HG03064 (cell line): ENCODE measurements around the gene ACBD6.

ENCODE experiments used
- ATAC-seq: cut with Tn5 transposase; IDR thresholded peaks from one replicate; pipeline ENCODE4 v1.9.1; 2021; ENCODE audit warnings: low read depth; ENCODE audit not compliant: unreplicated experiment

Gene ACBD6

GRCh38 chr1:180277476-180278193 lies 224.7 kb downstream of the ACBD6 start:
- ATAC-seq: no peak

DNA sequence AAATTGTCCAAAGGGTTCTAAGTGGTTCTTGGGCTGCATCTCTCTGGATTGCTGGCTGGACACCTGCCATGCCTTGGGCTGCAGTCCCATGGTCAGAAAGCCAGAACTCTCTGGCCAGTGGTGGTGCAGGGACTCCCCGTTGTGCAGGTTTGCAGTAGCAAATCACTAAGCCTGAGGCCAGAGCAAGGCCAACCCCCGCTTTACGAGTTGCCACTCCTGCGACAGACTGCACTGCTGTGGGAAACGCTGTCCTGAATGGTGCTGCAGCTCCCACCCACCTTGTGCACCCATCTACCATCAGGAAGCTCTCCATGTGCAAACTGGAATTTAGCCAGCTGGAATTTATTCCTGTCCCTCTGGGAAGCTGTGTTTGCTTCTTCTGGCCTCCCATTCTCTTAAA lies 226.7 kb downstream of the ACBD6 start:
- ATAC-seq: no peak

DNA sequence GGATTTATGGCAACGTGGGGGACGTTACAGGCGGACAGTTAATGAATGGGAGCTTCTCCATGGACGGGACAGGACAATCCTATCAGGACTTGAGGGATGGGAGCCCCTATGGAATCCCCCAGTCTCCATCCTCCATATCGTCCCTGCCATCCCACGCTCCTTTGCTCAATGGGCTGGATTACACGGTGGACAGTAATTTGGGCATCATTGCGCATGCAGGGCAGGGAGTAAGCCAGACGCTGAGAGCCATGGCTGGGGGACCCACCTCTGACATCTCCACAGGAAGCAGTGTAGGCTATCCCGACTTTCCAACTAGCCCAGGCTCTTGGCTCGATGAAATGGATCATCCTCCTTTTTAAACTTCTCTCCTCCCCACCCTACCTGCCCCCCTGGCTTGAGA lies 228.2 kb downstream of the ACBD6 start:
- no peak for ATAC-seq

- no peak for ATAC-seq
Observed at GRCh38 chr1:180273066-180273465, 229.3 kb downstream of the ACBD6 start.

DNA sequence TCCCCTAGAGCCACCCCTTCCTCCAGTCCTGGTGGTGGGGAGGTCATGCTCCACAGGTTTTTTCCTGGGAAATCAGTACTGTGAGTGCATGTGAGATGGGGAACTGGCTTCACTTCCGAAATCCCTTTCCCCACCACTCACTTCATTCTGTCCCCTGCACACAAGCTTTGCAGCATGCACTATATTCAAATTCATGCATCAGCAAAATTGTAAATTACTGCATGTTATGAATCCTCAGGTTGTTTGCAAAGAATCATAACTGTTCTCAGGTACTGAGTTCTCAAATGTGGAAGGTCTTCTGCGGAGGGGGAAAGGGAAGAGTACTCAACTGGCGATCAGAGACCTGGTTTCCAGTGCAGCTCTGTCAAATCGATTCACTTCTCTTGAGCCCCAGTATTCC lies 230.0 kb downstream of the ACBD6 start:
- ATAC-seq: no peak

DNA sequence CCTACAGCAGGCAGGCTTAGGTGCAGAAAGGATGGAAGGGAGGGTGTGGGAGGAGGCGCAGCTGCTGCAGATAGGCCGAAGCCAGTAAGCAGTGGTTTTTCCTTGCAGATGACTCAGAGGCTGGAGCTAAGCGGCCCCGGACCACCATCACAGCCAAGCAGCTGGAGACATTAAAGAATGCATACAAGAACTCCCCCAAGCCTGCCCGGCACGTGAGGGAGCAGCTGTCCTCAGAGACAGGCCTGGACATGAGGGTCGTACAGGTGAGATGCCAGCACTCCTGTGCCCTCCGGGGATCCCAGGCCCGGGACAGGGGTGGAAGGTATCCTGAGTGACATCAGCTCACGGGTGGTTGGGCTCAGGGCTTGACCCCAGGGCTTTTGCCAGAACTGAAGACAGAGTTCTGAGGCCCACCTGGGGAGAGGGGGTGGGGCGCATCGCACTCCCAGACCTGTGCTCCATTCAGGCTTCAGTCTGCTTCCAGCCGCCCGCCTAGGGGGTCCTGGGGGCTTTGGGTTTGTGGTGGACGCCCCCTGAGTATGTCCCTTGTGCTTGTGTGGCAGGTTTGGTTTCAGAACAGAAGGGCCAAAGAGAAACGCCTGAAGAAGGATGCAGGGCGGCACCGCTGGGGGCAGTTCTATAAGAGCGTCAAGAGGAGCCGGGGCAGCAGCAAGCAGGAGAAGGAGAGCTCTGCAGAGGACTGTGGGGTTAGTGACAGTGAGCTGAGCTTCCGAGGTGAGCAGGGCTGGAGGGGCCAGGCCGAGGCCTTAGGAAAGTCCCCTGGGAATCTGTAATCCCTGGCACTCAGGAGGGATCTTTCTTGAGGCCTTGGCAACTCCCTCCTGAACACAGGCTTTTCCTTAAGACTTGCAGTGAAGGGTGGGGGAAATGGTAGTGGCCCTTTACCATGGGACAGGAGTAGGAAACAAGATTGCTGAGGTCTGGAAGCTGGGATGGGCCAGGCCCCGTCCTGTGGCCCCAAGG lies 230.8 kb downstream of the ACBD6 start:
- no peak for ATAC-seq

- no peak for ATAC-seq
Observed at GRCh38 chr1:180270530-180271271, 231.7 kb downstream of the ACBD6 start.

GRCh38 chr1:180269645-180270529 lies 232.5 kb downstream of the ACBD6 start:
- ATAC-seq: no peak

GRCh38 chr1:180268556-180269075 lies 233.8 kb downstream of the ACBD6 start:
- no peak for ATAC-seq

DNA sequence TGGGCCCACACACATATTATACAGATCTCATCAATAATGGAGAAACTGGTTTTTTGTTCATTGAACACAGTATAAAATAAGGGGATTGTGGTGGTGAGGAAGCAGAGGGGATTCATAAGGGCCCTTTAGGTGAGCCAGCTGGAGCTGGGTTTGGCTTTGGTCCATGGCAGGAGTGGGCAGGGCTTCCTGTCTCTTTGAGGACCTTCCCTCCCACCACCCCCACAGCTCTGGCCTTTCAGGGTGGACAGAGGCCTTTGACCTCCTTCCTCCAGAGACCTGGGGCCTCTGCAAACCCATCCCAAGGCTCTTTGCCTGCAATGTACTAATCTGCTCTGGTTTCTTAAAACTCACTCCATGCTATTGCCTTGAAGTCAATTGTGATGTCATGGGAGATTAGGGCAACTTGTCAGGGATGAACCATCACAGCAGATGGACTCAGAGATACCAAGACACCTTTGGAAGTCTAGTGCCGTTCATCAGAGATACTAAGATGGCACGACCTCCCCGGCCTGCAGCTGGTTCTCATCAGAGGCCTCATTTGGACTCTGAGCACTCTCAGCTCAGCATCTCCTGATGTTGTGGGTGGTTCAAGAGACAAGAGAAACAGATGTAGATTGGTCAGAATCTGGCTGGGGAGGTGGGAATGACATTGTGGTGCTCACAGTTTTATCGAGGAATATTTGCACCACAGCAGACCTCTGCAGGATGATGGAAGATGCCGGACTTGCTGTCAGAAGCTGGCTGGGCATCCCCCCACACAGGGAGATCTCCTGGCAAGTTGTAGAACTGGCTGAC lies 234.4 kb downstream of the ACBD6 start:
- ATAC-seq: no peak

GRCh38 chr1:180267211-180267561 lies 235.2 kb downstream of the ACBD6 start:
- ATAC-seq: no peak

DNA sequence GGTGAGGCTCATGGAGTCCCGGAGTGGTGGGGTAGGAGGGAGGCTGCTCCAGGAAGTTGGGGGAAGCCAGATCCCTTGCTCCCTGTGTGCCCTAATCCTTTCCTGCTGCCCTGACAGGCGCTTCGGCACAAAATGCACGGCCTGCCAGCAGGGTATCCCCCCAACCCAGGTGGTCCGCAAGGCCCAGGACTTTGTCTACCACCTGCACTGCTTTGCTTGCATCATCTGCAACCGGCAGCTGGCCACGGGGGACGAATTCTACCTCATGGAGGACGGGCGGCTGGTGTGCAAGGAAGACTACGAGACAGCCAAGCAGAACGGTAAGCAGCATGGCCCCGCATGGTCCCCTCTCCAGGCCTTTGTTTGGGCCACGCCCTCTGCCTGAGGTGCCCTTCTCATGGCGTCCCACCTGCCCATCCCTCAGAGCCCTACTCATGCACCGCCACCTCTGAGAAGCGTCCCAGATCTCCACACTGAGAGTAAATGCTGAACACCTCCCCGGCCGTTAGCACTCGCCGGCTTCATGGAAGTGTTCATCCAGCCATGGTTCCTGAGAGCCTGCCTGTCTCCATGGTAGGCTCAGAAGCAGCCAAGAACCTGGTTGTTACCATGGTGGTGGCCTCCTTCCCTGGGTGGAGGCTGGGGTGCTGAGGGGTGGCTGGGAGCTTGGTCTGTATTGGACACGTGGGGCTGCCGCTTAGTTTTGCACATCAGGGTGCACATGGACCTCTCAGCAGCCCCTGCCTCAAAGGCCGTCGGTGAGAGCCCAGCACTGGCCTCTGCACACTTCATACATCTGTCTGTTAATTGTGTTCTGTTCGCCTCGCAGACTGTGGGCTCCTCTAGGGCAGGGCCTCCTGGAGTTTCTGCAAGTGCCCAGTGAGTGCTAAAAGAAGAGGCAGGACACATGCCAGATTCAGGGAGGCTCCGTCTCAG lies 235.8 kb downstream of the ACBD6 start:
- ATAC-seq: no peak

- ATAC-seq: no peak
Observed at GRCh38 chr1:180265871-180266270, 236.5 kb downstream of the ACBD6 start.

- ATAC-seq: no peak
Observed at GRCh38 chr1:180265201-180265600, 237.2 kb downstream of the ACBD6 start.

DNA sequence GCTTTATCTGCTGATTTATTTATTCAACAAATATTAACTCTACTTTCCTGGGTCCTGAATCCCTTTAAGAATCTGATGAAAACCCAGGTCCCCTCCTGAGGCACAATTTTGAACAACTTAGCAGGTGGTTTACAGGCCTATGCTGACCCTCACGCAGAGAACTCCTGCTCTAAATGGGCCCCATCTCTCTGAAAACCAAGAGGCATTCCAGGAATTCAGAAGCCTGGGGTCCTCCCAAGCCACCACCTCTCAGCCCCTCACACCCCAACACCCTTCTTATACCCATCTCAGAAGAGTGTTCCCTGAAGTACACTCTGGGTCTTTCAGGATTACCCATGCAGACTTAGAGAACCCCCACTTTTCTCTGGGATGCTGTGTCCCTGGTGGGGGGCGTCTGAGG lies 237.8 kb downstream of the ACBD6 start:
- ATAC-seq: no peak

GRCh38 chr1:180262628-180263488 lies 239.5 kb downstream of the ACBD6 start:
- ATAC-seq: no peak

GRCh38 chr1:180261524-180262155 lies 240.7 kb downstream of the ACBD6 start:
- no peak for ATAC-seq
